Right lobe of liver (tissue), 6 donors: ENCODE results near the gene SPIRE1. TPM values are rescaled to one million over a fixed set of nuclear protein-coding genes. Genes with fewer than 3 reads are reported as not detected.

Source experiments
- ATAC-seq, 4 donors: fragments of 200-7000 bp; cut with Tn5 transposase; one replicate each; pipeline ENCODE4 v1.9.1; 2020; ENCODE audit warnings: mild to moderate bottlenecking in 4 of 4, moderate library complexity in 4 of 4
- DNase-seq, 3 donors: peaks; one replicate each; pipeline ENCODE4 v3.0.0-alpha.2; 2020
- H3K27ac ChIP-seq, 3 donors: fragments of 200-600 bp; one replicate each; pipeline ENCODE4 v1.8.0; 2022
- H3K27me3 ChIP-seq, 2 donors: fragments of 200-600 bp; one replicate each; pipeline ENCODE4 v1.8.0; 2022
- H3K36me3 ChIP-seq, 4 donors: fragments of 200-600 bp; sonication (generic) in 1 of 4; one replicate each; pipeline versions ENCODE4 v1.5.1 to v1.8.0; 2017 to 2022; ENCODE audit warnings: control low read depth in 1 of 4
- H3K4me1 ChIP-seq, 4 donors: fragments of 200-600 bp; sonication (generic) in 1 of 4; one replicate each; pipeline versions ENCODE4 v1.5.1 to v1.8.0; 2017 to 2022; ENCODE audit warnings: control low read depth in 1 of 4
- H3K4me3 ChIP-seq, 3 donors: fragments of 200-600 bp; one replicate each; pipeline ENCODE4 v1.8.0; 2022
- H3K9me3 ChIP-seq, 4 donors: fragments of 200-600 bp; sonication (generic) in 1 of 4; one replicate each; pipeline versions ENCODE4 v1.5.1 to v1.8.0; 2017 to 2022; ENCODE audit warnings: control low read depth in 1 of 4
- CTCF ChIP-seq, 4 donors: fragments of 200-600 bp in 3 of 4; fragments of 450-650 bp in 1 of 4; IDR thresholded peaks; one replicate each; pipeline versions ENCODE4 v1.5.1 to v1.8.0; 2016 to 2022; ENCODE audit warnings: antibody characterized with exemption in 4 of 4, mild to moderate bottlenecking in 2 of 4
- POLR2A ChIP-seq: fragments of 450-650 bp; IDR thresholded peaks from one replicate; pipeline ENCODE4 v1.6.1; 2017; ENCODE audit warnings: antibody characterized with exemption, mild to moderate bottlenecking
- WGBS: methylation state at CpG from one replicate; pipeline ENCODE4 v1.1.6; 2018; ENCODE audit warnings: low coverage, low lambda C conversion rate; ENCODE audit not compliant: insufficient coverage; ENCODE audit errors: missing lambda C conversion rate; 5-methylcytosine and 5-hydroxymethylcytosine counted together
- intact Hi-C, 2 donors: fragments of 100-400 bp; cut with DNase I; formaldehyde crosslinking; loops; one replicate each; pipeline versions ENCODE4 v1.11.2 to v1.14.1; 2022
- total RNA-seq, 6 experiments: library from RNA; depleted of rRNA in 2 of 6; stranded (reverse); fragments of >200 nt in 2 of 6; fragmentation: NEBNext Ultra II Directional in 3 of 6; extraction: Animal tissue kit (Norgen Biotek cat#: 25700) in 3 of 6; gene quantifications; one replicate each; pipeline versions ENCODE4 v1.1.0 to v1.2.4, GENCODE V29; 2016 to 2023
- donor health status: DM: no; HTN: yes; CAD: no.
- donor health status: DM: no; HTN: no; CAD: no.
- donor health status: DM: no; HTN: no; CAD: no.
- donor health status: DM: no; HTN: yes; CAD: no.
- donor health status: DM: no; HTN: yes; CAD: no.

The SPIRE1 gene
- total RNA-seq, 6 experiments from 2014 or later, result 2.2 to 19.1 (median 7.9) TPM

GRCh38 chr18:12574494-12575185 is 83.3 kb downstream of the SPIRE1 start:
- WGBS, result 18% methylated on average over 2 of the region's 2 CpGs
- Histone ChIP-seq H3K36me3 (no peaks in the 10 kb centered on the region), H3K9me3 (no peaks in the 10 kb centered on the region), H3K27ac (no peak overlapping the region), H3K27me3 (no peaks in the 10 kb centered on the region), H3K4me3 (no peak overlapping the region), H3K4me1 (peaks cover 0 to 7% (median 0%) of the 10 kb centered on the region in 4 donors)
- intact Hi-C loops, result no loop called here
- no peak for TF ChIP-seq POLR2A
- ATAC-seq, result peak; percentile 70 to 88 (median 80)
- DNase-seq, result no peak

GRCh38 chr18:12571630-12572029 is 86.3 kb downstream of the SPIRE1 start:
- Histone ChIP-seq H3K4me3 (no peak overlapping the region), H3K36me3 (no peaks in the 10 kb centered on the region), H3K27ac (no peak overlapping the region), H3K4me1 (peaks cover 0 to 7% (median 0%) of the 10 kb centered on the region in 4 donors), H3K27me3 (no peaks in the 10 kb centered on the region), H3K9me3 (no peaks in the 10 kb centered on the region)
- DNase-seq, result no peak
- no peak for TF ChIP-seq CTCF (IDR thresholded peaks at IDR 0.05)
- no peak for TF ChIP-seq POLR2A
- 76% methylated on average over 2 of the region's 2 CpGs for WGBS
- intact Hi-C loops, result no loop called here
- no peak for ATAC-seq

- WGBS, result 41% methylated on average over 2 of the region's 2 CpGs
- ATAC-seq, result peak in 1 of 4 donors; percentile 81
- peaks cover 0 to 2% (median 0%) of the 10 kb centered on the region in 4 donors for H3K4me1 ChIP-seq
- intact Hi-C loops, result no loop called here
- no peaks in the 10 kb centered on the region for H3K27me3 ChIP-seq
- no peak for DNase-seq
- TF ChIP-seq CTCF (IDR thresholded peaks at IDR 0.05) (no peak), POLR2A (no peak)
- no peaks in the 10 kb centered on the region for H3K36me3 ChIP-seq
- H3K9me3 ChIP-seq, result no peaks in the 10 kb centered on the region
- H3K27ac ChIP-seq, result no peak overlapping the region
- H3K4me3 ChIP-seq, result no peak overlapping the region
Observed at GRCh38 chr18:12569791-12570190, 88.1 kb downstream of the SPIRE1 start.

- ATAC-seq, result no peak
- 78% methylated on average over 4 of the region's 4 CpGs for WGBS
- Histone ChIP-seq H3K27me3 (no peaks in the 10 kb centered on the region), H3K4me3 (no peak overlapping the region), H3K27ac (no peak overlapping the region), H3K36me3 (no peaks in the 10 kb centered on the region), H3K4me1 (no peaks in the 10 kb centered on the region), H3K9me3 (no peaks in the 10 kb centered on the region)
- intact Hi-C loops, result no loop called here
- DNase-seq, result no peak
- TF ChIP-seq POLR2A (no peak), CTCF (IDR thresholded peaks at IDR 0.05) (no peak)
Observed at GRCh38 chr18:12567849-12568248, 90.1 kb downstream of the SPIRE1 start.

- no peaks in the 10 kb centered on the region for H3K36me3 ChIP-seq
- ATAC-seq (no peak), DNase-seq (no peak)
- H3K4me1 ChIP-seq, result no peaks in the 10 kb centered on the region
- intact Hi-C loops, result no loop called here
- H3K9me3 ChIP-seq, result no peaks in the 10 kb centered on the region
- no peak overlapping the region for H3K27ac ChIP-seq
- no peak overlapping the region for H3K4me3 ChIP-seq
- H3K27me3 ChIP-seq, result no peaks in the 10 kb centered on the region
- TF ChIP-seq POLR2A (no peak), CTCF (IDR thresholded peaks at IDR 0.05) (no peak)
- 62% methylated on average over 1 of the region's 1 CpG for WGBS
Observed at GRCh38 chr18:12564861-12565260, 93.0 kb downstream of the SPIRE1 start.
